C4-2B (cell line): ENCODE results near the gene POPDC2.

Experiments
- CTCF ChIP-seq: fragments of 450-650 bp; conservative IDR thresholded peaks from 2 replicates; pipeline ENCODE4 v1.5.1; 2017; ENCODE audit warnings: mild to moderate bottlenecking
- ZFX ChIP-seq: fragments of 450-650 bp; IDR thresholded peaks from 2 replicates; pipeline ENCODE4 v1.6.1; 2017

DNA sequence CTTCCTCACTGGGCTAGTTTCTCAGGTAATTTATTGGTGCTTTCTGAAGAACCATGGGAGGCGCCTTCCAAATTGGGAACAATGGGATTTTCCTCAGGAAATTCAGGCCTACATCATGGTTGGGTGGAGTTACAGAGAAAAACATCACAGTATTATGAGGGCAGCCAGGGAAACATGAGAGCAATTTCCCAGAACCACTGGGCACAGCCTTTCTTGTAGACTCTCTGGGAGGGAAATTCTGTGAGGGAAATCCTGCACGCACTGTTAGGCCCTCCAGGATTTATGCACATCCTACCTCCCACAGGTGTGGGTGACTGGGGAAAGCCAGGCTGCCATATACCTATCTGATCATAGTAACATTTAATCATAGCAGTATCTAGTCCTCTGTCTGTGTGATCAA, 13.2 kb downstream of the POPDC2 start:
- no peak for TF ChIP-seq CTCF
- no peak for TF ChIP-seq ZFX
